ENCODE measurements around the gene COL15A1.

The COL15A1 gene

GRCh38 chr9:98917746-98918487 is 25.8 kb upstream of the COL15A1 start:
- DNase-seq: no peak

- DNase-seq: no peak
These were observed 22.0 kb upstream of the COL15A1 start for GRCh38 chr9:98921732-98922131.

- DNase-seq: no peak
These were observed 20.8 kb upstream of the COL15A1 start for GRCh38 chr9:98922721-98923435.

- no peak for DNase-seq
These were observed 20.1 kb upstream of the COL15A1 start for GRCh38 chr9:98923451-98924123.

- DNase-seq: no peak
These were observed 18.5 kb upstream of the COL15A1 start for GRCh38 chr9:98924946-98925820.

GRCh38 chr9:98925956-98926355 is 17.8 kb upstream of the COL15A1 start:
- DNase-seq: no peak

- no peak for DNase-seq
These were observed 16.0 kb upstream of the COL15A1 start for GRCh38 chr9:98927724-98928123.

GRCh38 chr9:98929071-98929470 is 14.6 kb upstream of the COL15A1 start:
- DNase-seq: no peak

- DNase-seq: no peak
These were observed 13.8 kb upstream of the COL15A1 start for GRCh38 chr9:98929895-98930341.

GRCh38 chr9:98930792-98931191 is 12.9 kb upstream of the COL15A1 start:
- DNase-seq: no peak

- DNase-seq: no peak
These were observed 11.9 kb upstream of the COL15A1 start for GRCh38 chr9:98931600-98932389.

- DNase-seq: no peak
These were observed 10.5 kb upstream of the COL15A1 start for GRCh38 chr9:98933185-98933584.

- no peak for DNase-seq
These were observed 9.8 kb upstream of the COL15A1 start for GRCh38 chr9:98933890-98934289.

GRCh38 chr9:98935071-98935505 is 8.6 kb upstream of the COL15A1 start:
- DNase-seq: no peak

GRCh38 chr9:98940276-98940675 is 3.4 kb upstream of the COL15A1 start:
- DNase-seq: no peak

GRCh38 chr9:98941946-98942523 is 1.7 kb upstream of the COL15A1 start:
- DNase-seq: no peak

GRCh38 chr9:98942906-98943681 is 613 bp upstream of the COL15A1 start:
- no peak for DNase-seq

GRCh38 chr9:98944057-98944733 is 488 bp downstream of the COL15A1 start:
- DNase-seq: no peak

GRCh38 chr9:98944734-98945074 is 997 bp downstream of the COL15A1 start:
- DNase-seq: no peak

- DNase-seq: no peak
These were observed 5.9 kb downstream of the COL15A1 start for GRCh38 chr9:98949565-98949964.

All from NCI-H2081 treated with DMSO at 0.1 percent for 48 hours (cell line).